Transverse colon (tissue), 3 donors: ENCODE measurements around the gene ROR1.

Experiments
- POLR2A ChIP-seq: fragments of 450-650 bp; IDR thresholded peaks from one replicate; pipeline ENCODE4 v1.6.1; 2016; ENCODE audit warnings: antibody characterized with exemption, mild to moderate bottlenecking, moderate library complexity
- TF ChIP-seq, protein P1 (sequence below), 5 experiments: fragments of 200-600 bp in 3 of 5; fragments of 450-650 bp in 2 of 5; sonication (generic) in 3 of 5; IDR thresholded peaks; 1 replicate in 2 of 5; 2 replicates in 3 of 5; pipeline ENCODE4 v1.5.1; 2016 to 2017; ENCODE audit warnings: antibody characterized with exemption in 5 of 5, inconsistent platforms in 3 of 5, mild to moderate bottlenecking in 2 of 5, moderate library complexity in 1 of 5

DNA sequence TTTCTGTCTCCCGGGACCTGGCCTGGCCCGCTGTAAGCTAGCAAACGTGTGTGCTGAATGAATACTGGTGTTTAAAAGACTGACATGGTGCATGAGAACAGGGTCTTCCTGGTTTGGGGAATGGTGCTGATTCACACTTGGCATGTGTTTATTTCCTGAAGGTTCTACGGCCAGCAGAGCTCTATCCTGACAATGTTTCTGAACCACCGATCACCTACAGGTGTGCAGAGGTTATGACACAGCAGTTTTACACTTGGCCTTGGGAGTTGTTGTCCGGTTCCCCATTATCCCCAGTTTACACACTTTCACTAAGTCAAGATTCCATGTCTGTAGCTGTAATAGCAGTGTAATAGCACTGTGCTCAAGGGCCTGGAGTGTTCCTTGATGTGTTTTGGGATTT is 127.3 kb downstream of the ROR1 start:
- TF ChIP-seq POLR2A = no peak
- TF ChIP-seq, protein P1, sequence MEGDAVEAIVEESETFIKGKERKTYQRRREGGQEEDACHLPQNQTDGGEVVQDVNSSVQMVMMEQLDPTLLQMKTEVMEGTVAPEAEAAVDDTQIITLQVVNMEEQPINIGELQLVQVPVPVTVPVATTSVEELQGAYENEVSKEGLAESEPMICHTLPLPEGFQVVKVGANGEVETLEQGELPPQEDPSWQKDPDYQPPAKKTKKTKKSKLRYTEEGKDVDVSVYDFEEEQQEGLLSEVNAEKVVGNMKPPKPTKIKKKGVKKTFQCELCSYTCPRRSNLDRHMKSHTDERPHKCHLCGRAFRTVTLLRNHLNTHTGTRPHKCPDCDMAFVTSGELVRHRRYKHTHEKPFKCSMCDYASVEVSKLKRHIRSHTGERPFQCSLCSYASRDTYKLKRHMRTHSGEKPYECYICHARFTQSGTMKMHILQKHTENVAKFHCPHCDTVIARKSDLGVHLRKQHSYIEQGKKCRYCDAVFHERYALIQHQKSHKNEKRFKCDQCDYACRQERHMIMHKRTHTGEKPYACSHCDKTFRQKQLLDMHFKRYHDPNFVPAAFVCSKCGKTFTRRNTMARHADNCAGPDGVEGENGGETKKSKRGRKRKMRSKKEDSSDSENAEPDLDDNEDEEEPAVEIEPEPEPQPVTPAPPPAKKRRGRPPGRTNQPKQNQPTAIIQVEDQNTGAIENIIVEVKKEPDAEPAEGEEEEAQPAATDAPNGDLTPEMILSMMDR (IDR thresholded peaks at IDR 0.05) = no peak
